HG02763 (cell line): ENCODE measurements around the gene WDFY4.

Experiments used
- ATAC-seq: cut with Tn5 transposase; IDR thresholded peaks from one replicate; pipeline ENCODE4 v1.9.1; 2021; ENCODE audit warnings: mild to moderate bottlenecking, moderate library complexity; ENCODE audit not compliant: unreplicated experiment

Gene WDFY4

DNA sequence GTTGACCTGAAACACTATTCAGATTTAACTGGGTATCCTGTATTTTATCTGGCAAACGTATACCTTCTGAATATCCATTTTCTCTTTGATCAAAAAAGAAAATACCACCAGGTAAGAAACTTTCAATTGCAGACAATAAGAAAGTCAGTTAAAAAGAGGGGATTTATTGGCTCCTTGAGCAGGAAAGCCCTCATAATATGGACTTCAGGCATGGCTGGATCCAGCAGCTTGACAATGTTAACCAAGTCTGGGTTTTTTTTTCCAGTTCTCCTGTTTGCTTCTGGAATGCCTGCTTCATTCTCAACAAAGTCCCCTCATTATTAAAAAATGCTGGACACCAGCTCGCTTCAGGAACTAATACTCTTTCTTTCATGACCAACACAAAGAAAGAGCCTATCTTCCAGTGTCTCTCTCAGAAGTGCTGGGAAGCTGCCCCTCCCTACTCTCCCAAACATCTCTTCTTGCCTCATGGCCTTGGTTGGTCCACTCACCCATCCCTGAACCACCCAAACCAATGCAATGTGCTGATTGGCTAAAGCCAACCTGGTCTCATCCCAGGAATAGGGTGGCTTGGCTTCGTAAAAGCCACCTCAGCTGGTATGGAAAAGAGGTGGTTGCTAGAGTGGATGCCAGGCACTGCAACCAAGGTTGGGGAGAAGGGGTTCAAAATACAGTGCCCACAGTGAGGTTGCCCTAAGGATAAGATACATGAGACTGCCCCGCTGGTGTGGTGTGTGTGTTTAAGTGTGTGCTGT is 30.6 kb upstream of the WDFY4 start:
- ATAC-seq: no peak

GRCh38 chr10:48655411-48656240 is 29.0 kb upstream of the WDFY4 start:
- peak; percentile 8 for ATAC-seq

DNA sequence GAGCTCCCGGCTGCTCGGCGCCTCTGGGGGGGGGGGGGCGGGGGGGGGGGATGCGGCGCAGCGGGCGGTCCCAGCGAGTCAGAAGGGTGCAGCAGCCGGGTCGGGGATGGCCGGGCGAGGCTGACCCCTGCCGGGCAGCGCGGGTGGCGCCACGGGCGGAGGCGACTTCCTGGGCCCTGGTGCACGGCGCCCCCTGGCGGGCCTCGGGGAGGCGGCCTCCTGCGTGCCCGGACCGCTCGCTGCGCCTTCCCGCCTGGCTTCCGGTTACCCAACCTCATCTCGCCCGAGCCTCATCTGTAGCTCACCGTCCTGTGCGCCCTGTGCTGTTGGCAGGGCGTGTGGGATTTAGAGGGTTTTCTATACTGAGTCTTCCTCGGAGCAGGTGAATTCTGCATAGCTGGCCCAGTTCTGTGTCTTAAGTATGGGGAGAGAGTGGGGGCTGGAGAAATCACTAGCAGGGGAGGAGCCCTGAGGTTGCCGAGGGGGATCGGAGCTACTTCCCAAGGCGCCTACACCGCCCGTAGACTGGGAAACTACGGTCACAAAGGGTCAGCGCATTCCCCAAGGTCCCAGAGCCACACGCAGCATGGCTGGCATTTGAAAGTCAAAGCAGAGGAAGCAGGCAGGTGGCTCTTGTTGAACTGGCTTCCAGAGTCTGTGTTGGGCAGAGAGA is 28.3 kb upstream of the WDFY4 start:
- peak; percentile 78 for ATAC-seq

- ATAC-seq: no peak
These were observed 27.8 kb upstream of the WDFY4 start for GRCh38 chr10:48656914-48657305.

DNA sequence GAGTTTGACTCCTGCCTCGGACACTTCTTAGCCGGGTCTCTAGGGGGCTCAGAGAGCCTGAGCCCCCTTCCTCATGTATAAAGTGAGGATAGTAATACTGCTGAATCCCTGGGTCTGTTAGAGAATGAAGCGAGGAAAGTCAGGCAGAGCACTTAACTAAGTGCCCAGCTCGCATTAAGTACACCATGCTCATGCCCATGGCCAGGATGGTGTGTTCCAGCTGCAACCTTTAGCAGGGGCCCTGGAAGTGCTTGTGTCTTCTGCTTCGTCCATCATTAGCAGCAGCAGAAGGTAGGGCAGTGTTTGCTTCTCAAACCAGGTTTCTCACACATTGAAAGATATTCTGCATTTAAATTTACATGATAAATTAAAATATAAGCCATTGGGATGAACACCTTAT is 27.3 kb upstream of the WDFY4 start:
- no peak for ATAC-seq

- no peak for ATAC-seq
These were observed 26.3 kb upstream of the WDFY4 start for GRCh38 chr10:48658243-48658974.

GRCh38 chr10:48658975-48659269 is 25.8 kb upstream of the WDFY4 start:
- ATAC-seq: no peak

GRCh38 chr10:48659790-48660189 is 24.9 kb upstream of the WDFY4 start:
- ATAC-seq: no peak

DNA sequence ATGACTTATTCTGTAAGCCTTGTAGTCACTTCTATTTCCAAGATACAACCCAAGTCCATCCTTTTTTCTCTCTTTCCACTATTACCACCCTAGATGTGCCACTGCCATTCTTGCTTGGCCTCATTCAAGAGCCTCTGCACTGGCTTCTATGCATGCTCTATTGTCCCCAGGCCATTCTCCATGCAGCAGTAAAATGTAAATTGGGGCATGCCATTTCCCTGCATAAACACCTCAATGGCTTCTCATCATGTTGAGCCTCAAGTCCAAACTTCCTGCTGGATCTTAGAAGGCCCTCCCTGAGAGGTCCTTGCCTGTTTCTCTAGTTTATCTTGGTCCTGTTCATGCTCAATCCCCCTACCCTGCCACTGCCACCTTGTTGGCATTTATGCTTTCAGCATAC is 23.2 kb upstream of the WDFY4 start:
- no peak for ATAC-seq

GRCh38 chr10:48667960-48668590 is 16.6 kb upstream of the WDFY4 start:
- peak; percentile 39 for ATAC-seq

- ATAC-seq: peak; percentile 63
These were observed 13.4 kb upstream of the WDFY4 start for GRCh38 chr10:48670978-48671913.

GRCh38 chr10:48671914-48672595 is 12.6 kb upstream of the WDFY4 start:
- peak; percentile 42 for ATAC-seq

GRCh38 chr10:48672596-48673265 is 11.9 kb upstream of the WDFY4 start:
- no peak for ATAC-seq

- no peak for ATAC-seq
These were observed 7.0 kb upstream of the WDFY4 start for GRCh38 chr10:48677625-48678024.

DNA sequence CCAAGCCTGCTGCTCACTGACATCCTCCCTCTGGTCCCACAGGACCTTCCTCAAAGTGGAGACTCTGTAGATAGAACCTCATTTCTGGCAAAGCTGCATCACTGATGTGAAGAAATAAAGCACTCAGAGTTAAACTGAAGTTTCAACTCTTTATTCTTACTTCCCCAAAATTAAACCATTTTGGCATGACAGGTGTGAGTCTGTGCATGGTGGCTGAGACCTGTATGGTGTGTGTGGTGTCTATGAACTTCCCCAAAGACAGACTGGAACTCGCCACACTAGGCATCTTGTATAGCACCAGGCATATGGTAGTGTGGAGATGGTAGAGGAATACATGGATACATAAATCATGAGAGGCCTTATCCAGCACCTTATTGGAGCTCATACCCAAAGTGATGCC is 6.6 kb upstream of the WDFY4 start:
- ATAC-seq: peak; percentile 46

DNA sequence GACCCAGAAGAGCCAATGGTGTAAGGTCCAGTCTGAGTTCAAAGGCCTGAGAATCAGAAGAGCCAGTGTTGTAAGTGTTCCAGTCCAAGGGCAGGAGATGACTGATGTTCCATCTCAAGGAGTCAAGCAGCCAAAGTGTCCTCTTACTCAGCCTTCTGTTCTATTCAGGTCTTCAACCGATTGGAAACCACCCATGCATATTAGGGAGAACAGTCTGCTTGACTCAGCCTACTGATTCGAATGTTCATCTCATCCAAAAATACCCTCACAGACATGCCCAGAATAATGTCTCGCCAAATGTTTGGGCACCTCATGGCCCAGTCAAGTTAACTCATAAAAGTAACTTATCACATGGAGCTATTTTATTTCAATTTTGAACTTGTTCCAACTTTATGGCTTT is 2.9 kb upstream of the WDFY4 start:
- no peak for ATAC-seq

DNA sequence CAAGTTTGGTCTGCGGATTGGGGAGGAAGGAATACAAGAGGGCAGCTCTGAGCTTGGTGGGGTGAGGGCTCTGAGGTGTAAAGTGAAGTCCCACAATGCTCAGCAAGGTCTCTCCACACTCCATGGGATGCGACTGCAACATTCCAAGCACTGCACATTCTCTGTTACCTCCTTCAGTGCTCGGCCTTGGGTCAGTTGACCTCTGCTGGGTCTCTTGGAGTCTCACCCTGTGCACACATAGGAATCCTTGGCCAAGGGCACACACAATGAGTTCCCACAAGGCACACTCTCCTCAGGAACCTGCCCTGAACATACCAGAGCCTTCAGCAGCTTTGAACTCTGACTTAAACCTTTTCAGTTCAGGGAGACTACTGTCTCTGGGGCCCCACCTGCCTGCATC is 2.4 kb upstream of the WDFY4 start:
- no peak for ATAC-seq

- no peak for ATAC-seq
These were observed 1.2 kb upstream of the WDFY4 start for GRCh38 chr10:48683424-48683823.

DNA sequence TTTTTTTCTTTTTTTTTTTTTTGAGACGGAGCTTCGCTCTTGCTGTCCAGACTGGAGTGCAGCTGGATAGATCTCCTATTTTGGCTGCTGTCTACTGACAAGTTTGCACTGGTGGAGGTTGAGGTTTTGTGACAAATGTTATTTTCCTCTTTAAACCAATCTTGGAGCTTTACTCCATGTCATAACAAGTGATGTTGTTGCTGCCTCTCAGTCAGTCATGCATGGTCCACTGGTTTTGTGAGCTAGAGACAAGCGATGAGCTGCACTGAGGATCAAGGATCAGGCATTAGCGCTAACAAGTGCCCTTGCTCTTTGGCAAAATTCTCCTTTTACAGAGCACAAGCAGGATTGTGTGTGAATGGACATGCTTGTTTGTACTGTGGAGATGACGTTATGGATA is 805 bp upstream of the WDFY4 start:
- ATAC-seq: no peak
